Effector memory CD4-positive, alpha-beta T cell (primary cell): ENCODE data around the gene SRRM3.
"Not testable (repeated sequence)": the region's sequence is repeated elsewhere in the genome, so short reads cannot be mapped to it uniquely, and the experiment has no call there.

Experiments
- DNase-seq, 3 donors: peaks; one replicate each; pipeline ENCODE4 v3.0.0-alpha.2; 2020
- H3K27ac ChIP-seq: 2 replicates; pipeline ENCODE4 v1.7.0; 2013; ENCODE audit warnings: mild to moderate bottlenecking, low read length, moderate library complexity; ENCODE audit not compliant: insufficient read depth, poor library complexity, severe bottlenecking
- H3K27me3 ChIP-seq: replicated peaks from 2 replicates; pipeline ENCODE4 v1.7.0; 2013; ENCODE audit warnings: mild to moderate bottlenecking, low read length; ENCODE audit not compliant: insufficient read depth, control insufficient read depth, poor library complexity, severe bottlenecking
- H3K36me3 ChIP-seq: 2 replicates; pipeline ENCODE4 v1.7.0; 2013; ENCODE audit warnings: mild to moderate bottlenecking, low read length, moderate library complexity; ENCODE audit not compliant: control insufficient read depth, insufficient read depth
- H3K4me1 ChIP-seq: 2 replicates; pipeline ENCODE4 v1.7.0; 2013; ENCODE audit warnings: low read length, mild to moderate bottlenecking; ENCODE audit not compliant: control insufficient read depth, insufficient read depth, poor library complexity, severe bottlenecking
- H3K4me3 ChIP-seq: 2 replicates; pipeline ENCODE4 v1.7.0; 2013; ENCODE audit warnings: low read length, low read depth, mild to moderate bottlenecking; ENCODE audit not compliant: insufficient read depth, poor library complexity, severe bottlenecking
- H3K9me3 ChIP-seq: 2 replicates; pipeline ENCODE4 v1.7.0; 2013; ENCODE audit warnings: mild to moderate bottlenecking, low read length, moderate library complexity; ENCODE audit not compliant: control insufficient read depth

Gene SRRM3

GRCh38 chr7:76260171-76260703 lies 58.5 kb downstream of the SRRM3 start:
- Histone ChIP-seq H3K4me3 (no peak overlapping the region), H3K36me3 (no peaks in the 10 kb centered on the region), H3K4me1 (peaks cover 3% of the 10 kb centered on the region), H3K27ac (no peak overlapping the region), H3K9me3 (no peaks in the 10 kb centered on the region), H3K27me3 (peaks cover 16% of the 10 kb centered on the region)
- peak; percentile 28 to 49 (median 45) for DNase-seq

GRCh38 chr7:76261329-76261728 lies 59.6 kb downstream of the SRRM3 start:
- Histone ChIP-seq H3K4me1 (peaks cover 3% of the 10 kb centered on the region), H3K27me3 (peaks cover 16% of the 10 kb centered on the region), H3K4me3 (no peak overlapping the region), H3K36me3 (no peaks in the 10 kb centered on the region), H3K9me3 (no peaks in the 10 kb centered on the region), H3K27ac (no peak overlapping the region)
- DNase-seq, result no peak

GRCh38 chr7:76261931-76262330 lies 60.2 kb downstream of the SRRM3 start:
- H3K4me1 ChIP-seq, result peaks cover 7% of the 10 kb centered on the region
- peaks cover 21% of the 10 kb centered on the region for H3K27me3 ChIP-seq
- H3K9me3 ChIP-seq, result no peaks in the 10 kb centered on the region
- no peak for DNase-seq
- no peak overlapping the region for H3K4me3 ChIP-seq
- no peak overlapping the region for H3K27ac ChIP-seq
- H3K36me3 ChIP-seq, result no peaks in the 10 kb centered on the region

- H3K36me3 ChIP-seq, result no peaks in the 10 kb centered on the region
- no peak for DNase-seq
- H3K27ac ChIP-seq, result no peak overlapping the region
- H3K27me3 ChIP-seq, result peaks cover 24% of the 10 kb centered on the region
- no peaks in the 10 kb centered on the region for H3K9me3 ChIP-seq
- H3K4me3 ChIP-seq, result no peak overlapping the region
- H3K4me1 ChIP-seq, result peaks cover 9% of the 10 kb centered on the region
Measured at GRCh38 chr7:76262683-76263402, 61.1 kb downstream of the SRRM3 start.

DNA sequence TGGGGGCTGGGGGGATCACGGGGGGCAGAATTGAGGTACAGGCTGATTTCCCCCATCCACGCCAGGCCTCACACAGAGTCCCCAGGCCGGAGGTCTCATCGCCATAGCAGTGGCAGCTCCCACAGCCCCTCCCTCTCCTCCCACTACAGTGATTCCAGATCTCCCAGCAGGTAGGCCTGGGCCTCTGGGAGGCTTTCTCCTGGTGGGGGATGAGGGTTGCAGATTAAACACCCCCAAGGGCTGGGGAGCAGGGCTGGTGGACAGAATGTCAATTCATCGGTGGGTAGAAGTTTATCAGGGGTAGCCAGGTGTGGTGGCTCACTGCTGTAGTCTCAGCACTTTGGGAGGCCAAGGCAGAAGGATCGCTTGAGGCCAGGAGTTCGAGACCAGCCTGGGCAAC lies 63.6 kb downstream of the SRRM3 start:
- H3K27me3 ChIP-seq, result peaks cover 25% of the 10 kb centered on the region
- no peak for DNase-seq
- H3K9me3 ChIP-seq, result no peaks in the 10 kb centered on the region
- H3K27ac ChIP-seq, result no peak overlapping the region
- no peaks in the 10 kb centered on the region for H3K36me3 ChIP-seq
- peaks cover 6% of the 10 kb centered on the region for H3K4me1 ChIP-seq
- no peak overlapping the region for H3K4me3 ChIP-seq

DNA sequence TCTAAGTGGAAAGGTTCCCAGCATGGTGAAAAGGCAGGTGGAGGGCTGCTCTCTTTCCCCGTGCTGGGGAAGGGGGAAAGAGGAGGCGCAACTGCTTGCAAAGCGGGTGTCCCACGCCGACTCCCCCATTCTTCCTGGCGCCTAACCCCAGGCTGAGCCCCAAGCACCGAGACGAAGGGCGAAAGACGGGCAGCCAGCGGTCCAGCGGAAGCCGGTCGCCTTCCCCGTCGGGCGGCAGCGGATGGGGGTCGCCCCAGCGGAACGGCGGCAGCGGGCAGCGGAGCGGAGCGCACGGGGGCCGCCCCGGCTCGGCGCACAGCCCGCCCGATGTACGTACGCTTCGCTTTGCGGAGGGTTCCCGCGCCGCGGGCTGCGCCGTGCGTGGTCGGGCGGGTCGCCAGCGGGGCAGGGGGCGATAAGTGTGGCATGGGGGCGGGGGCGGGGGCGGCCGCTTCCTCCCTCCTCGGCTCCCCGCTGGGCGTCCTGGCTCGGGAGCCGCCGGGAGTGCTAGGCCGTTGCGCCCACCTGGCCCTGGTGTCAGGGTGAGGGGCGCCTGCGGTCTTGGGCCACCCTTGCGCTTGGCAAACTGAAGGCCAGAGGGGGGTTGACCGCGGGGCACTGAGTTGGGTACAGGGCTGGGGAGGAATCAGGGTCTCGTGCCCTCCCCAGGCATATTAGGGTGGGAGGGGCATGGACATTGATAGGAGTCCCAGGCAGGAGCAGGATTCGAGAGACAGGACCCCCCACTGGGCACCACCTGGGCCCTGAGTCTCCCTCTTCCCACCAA lies 65.6 kb downstream of the SRRM3 start:
- Histone ChIP-seq H3K4me3 (no peak overlapping the region), H3K36me3 (no peaks in the 10 kb centered on the region), H3K9me3 (no peaks in the 10 kb centered on the region), H3K27ac (no peak overlapping the region), H3K4me1 (peaks cover 6% of the 10 kb centered on the region), H3K27me3 (peaks cover 13% of the 10 kb centered on the region)
- DNase-seq, result no peak

DNA sequence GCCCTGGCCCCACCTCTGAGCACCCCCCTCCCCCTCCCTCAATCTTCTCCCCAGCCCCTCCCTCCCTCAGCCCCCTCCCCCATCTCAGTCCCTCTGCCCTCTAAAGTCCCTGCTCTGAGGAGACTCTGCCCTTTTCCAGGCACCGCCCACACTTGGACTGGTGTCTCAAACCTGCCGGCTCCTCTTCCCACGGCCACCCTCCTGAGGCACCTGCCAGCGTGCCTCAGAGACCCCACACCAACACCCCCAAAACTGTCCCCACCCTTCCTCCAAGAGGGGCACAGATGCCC lies 66.1 kb downstream of the SRRM3 start:
- H3K9me3 ChIP-seq, result no peaks in the 10 kb centered on the region
- no peak overlapping the region for H3K27ac ChIP-seq
- peaks cover 13% of the 10 kb centered on the region for H3K27me3 ChIP-seq
- peaks cover 6% of the 10 kb centered on the region for H3K4me1 ChIP-seq
- DNase-seq, result no peak
- H3K36me3 ChIP-seq, result no peaks in the 10 kb centered on the region
- no peak overlapping the region for H3K4me3 ChIP-seq

GRCh38 chr7:76268376-76268775 lies 66.7 kb downstream of the SRRM3 start:
- Histone ChIP-seq H3K4me1 (peaks cover 6% of the 10 kb centered on the region), H3K27ac (no peak overlapping the region), H3K9me3 (no peaks in the 10 kb centered on the region), H3K36me3 (no peaks in the 10 kb centered on the region), H3K4me3 (no peak overlapping the region), H3K27me3 (peaks cover 13% of the 10 kb centered on the region)
- DNase-seq, result no peak

- H3K9me3 ChIP-seq, result no peaks in the 10 kb centered on the region
- H3K4me1 ChIP-seq, result peaks cover 6% of the 10 kb centered on the region
- no peak overlapping the region for H3K4me3 ChIP-seq
- DNase-seq, result no peak
- H3K27me3 ChIP-seq, result peaks cover 17% of the 10 kb centered on the region
- H3K36me3 ChIP-seq, result no peaks in the 10 kb centered on the region
- H3K27ac ChIP-seq, result no peak overlapping the region
Measured at GRCh38 chr7:76269895-76270294, 68.2 kb downstream of the SRRM3 start.

DNA sequence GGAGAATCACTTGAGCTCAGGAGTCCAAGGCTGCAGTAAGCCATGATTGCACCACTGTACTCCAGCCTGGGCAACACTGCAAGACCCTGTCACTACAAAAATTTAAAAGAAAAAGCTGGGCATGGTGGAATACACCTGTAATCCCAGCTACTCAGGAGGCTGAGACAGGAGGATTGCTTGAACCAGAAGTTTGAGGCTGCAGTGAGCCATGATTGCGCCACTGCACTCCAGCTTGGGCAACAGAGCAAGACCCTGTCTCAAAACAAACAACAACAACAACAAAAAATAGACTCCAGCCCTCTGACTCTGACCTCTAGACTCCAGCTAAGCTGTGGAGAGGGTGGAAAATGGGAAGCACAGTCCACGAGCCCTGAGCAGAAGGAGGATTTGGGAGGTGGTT lies 69.7 kb downstream of the SRRM3 start:
- H3K27ac ChIP-seq, DNase-seq, H3K36me3 ChIP-seq, H3K9me3 ChIP-seq, H3K4me3 ChIP-seq, H3K4me1 ChIP-seq: not testable (repeated sequence)
- peaks cover 20% of the 10 kb centered on the region for H3K27me3 ChIP-seq
